GM23338 (cell line): ENCODE data around the gene CFLAR. TPM values are rescaled to one million over a fixed set of nuclear protein-coding genes. Genes with fewer than 3 reads are reported as not detected.

Experiments
- ATAC-seq: fragments of 200-7000 bp; cut with Tn5 transposase; 3 replicates; pipeline ENCODE4 v1.9.1; 2020
- DNase-seq: peaks from one replicate; pipeline ENCODE4 v3.0.0-alpha.2; 2015; ENCODE audit warnings: low spot score
- H2AFZ ChIP-seq: fragments of 200-600 bp; sonication (generic); 2 replicates; pipeline ENCODE4 v1.8.0; 2016; ENCODE audit warnings: antibody characterized with exemption, mild to moderate bottlenecking, moderate library complexity
- H3F3A ChIP-seq: fragments of 200-600 bp; sonication (generic); replicated peaks from 2 replicates; pipeline ENCODE4 v1.8.0; 2017; ENCODE audit warnings: antibody characterized with exemption, mixed run types, low read depth
- H3K27ac ChIP-seq: fragments of 200-600 bp; sonication (generic); 2 replicates; pipeline ENCODE4 v1.6.1; 2016; ENCODE audit warnings: low read depth
- H3K27me3 ChIP-seq: fragments of 200-600 bp; sonication (generic); 2 replicates; pipeline ENCODE4 v1.8.0; 2016; ENCODE audit warnings: mild to moderate bottlenecking, mixed run types, moderate library complexity; ENCODE audit not compliant: insufficient read depth
- H3K36me3 ChIP-seq: fragments of 200-600 bp; sonication (generic); 2 replicates; pipeline ENCODE4 v1.8.0; 2016; ENCODE audit warnings: mild to moderate bottlenecking; ENCODE audit not compliant: insufficient read depth
- H3K4me1 ChIP-seq: fragments of 200-600 bp; sonication (generic); 2 replicates; pipeline ENCODE4 v1.8.0; 2016; ENCODE audit warnings: mild to moderate bottlenecking, moderate library complexity; ENCODE audit not compliant: insufficient read depth
- H3K4me2 ChIP-seq: fragments of 200-600 bp; sonication (generic); 2 replicates; pipeline ENCODE4 v1.7.1; 2017; ENCODE audit warnings: mixed run types
- H3K4me3 ChIP-seq: fragments of 200-600 bp; sonication (generic); 2 replicates; pipeline ENCODE4 v1.6.1; 2016; ENCODE audit warnings: mixed run types
- H3K79me2 ChIP-seq: fragments of 200-600 bp; sonication (generic); replicated peaks from 2 replicates; pipeline ENCODE4 v1.8.0; 2017; ENCODE audit warnings: mild to moderate bottlenecking; ENCODE audit not compliant: insufficient read depth
- H3K9me2 ChIP-seq: fragments of 200-600 bp; sonication (generic); 2 replicates; pipeline ENCODE4 v1.8.0; 2017; ENCODE audit not compliant: insufficient read depth
- H4K20me1 ChIP-seq: fragments of 200-600 bp; sonication (generic); replicated peaks from 2 replicates; pipeline ENCODE4 v1.8.0; 2017; ENCODE audit warnings: mild to moderate bottlenecking; ENCODE audit not compliant: insufficient read depth
- H3K27ac Mint-ChIP-seq: 2 replicates; pipeline ENCODE4 v1.8.0; 2020; ENCODE audit warnings: inconsistent platforms, mild to moderate bottlenecking, moderate library complexity, mixed read lengths
- H3K27me3 Mint-ChIP-seq: 3 replicates; pipeline ENCODE4 v1.8.0; 2022; ENCODE audit warnings: low read depth, mild to moderate bottlenecking, moderate library complexity, mixed read lengths, inconsistent platforms; ENCODE audit not compliant: insufficient read depth, poor library complexity
- H3K36me3 Mint-ChIP-seq: 3 replicates; pipeline ENCODE4 v1.8.0; 2021; ENCODE audit warnings: low read depth, mild to moderate bottlenecking, inconsistent platforms, moderate library complexity, mixed read lengths
- H3K4me1 Mint-ChIP-seq: 3 replicates; pipeline ENCODE4 v1.8.0; 2020; ENCODE audit warnings: mild to moderate bottlenecking, inconsistent platforms, mixed read lengths
- H3K4me3 Mint-ChIP-seq: 3 replicates; pipeline ENCODE4 v1.8.0; 2021; ENCODE audit warnings: moderate library complexity, mild to moderate bottlenecking, inconsistent platforms, mixed read lengths
- H3K9me3 Mint-ChIP-seq: 3 replicates; pipeline ENCODE4 v1.8.0; 2020; ENCODE audit warnings: moderate library complexity, mild to moderate bottlenecking, inconsistent platforms, mixed read lengths
- CREB1 ChIP-seq: fragments of 250-450 bp; sonication (Bioruptor Pico); IDR thresholded peaks from 2 replicates; pipeline ENCODE4 v1.5.0; 2020; ENCODE audit warnings: low read depth, mild to moderate bottlenecking, moderate library complexity
- ETS1 ChIP-seq: IDR thresholded peaks from 2 replicates; pipeline ENCODE4 v1.6.1; 2016; ENCODE audit warnings: antibody characterized with exemption
- JUNB ChIP-seq: IDR thresholded peaks from one replicate; pipeline ENCODE4 v1.6.1; 2016; ENCODE audit warnings: antibody characterized with exemption; ENCODE audit not compliant: unreplicated experiment
- POLR2AphosphoS5 ChIP-seq: IDR thresholded peaks from 2 replicates; pipeline ENCODE4 v1.6.1; 2016; ENCODE audit warnings: antibody characterized with exemption, low read depth
- STAT1 ChIP-seq: IDR thresholded peaks from one replicate; pipeline ENCODE4 v1.6.1; 2016; ENCODE audit warnings: antibody characterized with exemption; ENCODE audit not compliant: unreplicated experiment
- ZNF114 ChIP-seq: fragments of 250-450 bp; sonication (Bioruptor Pico); IDR thresholded peaks from 2 replicates; pipeline ENCODE4 v1.5.0; 2020; ENCODE audit warnings: mild to moderate bottlenecking, moderate library complexity
- ZNF462 ChIP-seq: fragments of 250-450 bp; sonication (Bioruptor Pico); IDR thresholded peaks from 2 replicates; pipeline ENCODE4 v1.5.0; 2020; ENCODE audit warnings: mild to moderate bottlenecking, moderate library complexity
- long read RNA-seq: library from polyadenylated mRNA; unstranded; transcript quantifications from one replicate; pipeline ENCODE4 v2.0.0, GENCODE V29; 2020; ENCODE audit not compliant: unreplicated experiment
- polyA plus RNA-seq: library from polyadenylated mRNA; unstranded; fragments of >200 nt; fragmentation: Nextera tagmentation; extraction: Ambion mirVana; gene quantifications from 2 replicates; pipeline ENCODE4 v1.2.1, GENCODE V29; 2016
- total RNA-seq: library from RNA; depleted of rRNA; stranded (reverse); fragments of >200 nt; shearing (Covaris generic); gene quantifications from 2 replicates; pipeline ENCODE4 v1.2.3, GENCODE V29; 2014; rRNA removed

The CFLAR gene
- 15.1 and 16.2 TPM in 2 replicates for total RNA-seq
- 10.0 and 10.1 TPM in 2 replicates for polyA plus RNA-seq
- long read RNA-seq, full-length matches to known transcripts = 8 of 10 reads
- long read RNA-seq, partial matches to known transcripts = 0 of 10 reads
- long read RNA-seq, other reads (novel, unspliced or antisense) = 2 of 10 reads

- peaks cover 7% of the 10 kb centered on the region; the same call in 1 of the 3 replicates for H3K36me3 Mint-ChIP-seq
- peak within 1 kb of the TSS; percentile 99 for H2AFZ ChIP-seq
- H3K4me1 ChIP-seq = peaks cover 24% of the 10 kb centered on the region
- ATAC-seq (peak; percentile 68), DNase-seq (peak; percentile 72)
- H3K4me1 Mint-ChIP-seq = peaks cover 35% of the 10 kb centered on the region
- TF ChIP-seq POLR2AphosphoS5 (peak; percentile 24; the same call in 1 of the 2 replicates), ZNF462 (CRISPR knock-in tag) (no peak), ETS1 (0 out of 2 replicates have a peak, but pooled peaks have one; percentile 14), CREB1 (CRISPR knock-in tag) (no peak), JUNB (no peak), ZNF114 (no peak), STAT1 (no peak)
- H3K79me2 ChIP-seq = peaks cover 6% of the 10 kb centered on the region; the same call in 1 of the 2 replicates
- peaks cover 13% of the 10 kb centered on the region for H3K9me3 Mint-ChIP-seq
- H3K27me3 Mint-ChIP-seq = peaks cover 18% of the 10 kb centered on the region
- H3K36me3 ChIP-seq = no peaks in the 10 kb centered on the region
- peak within 1 kb of the TSS; percentile 95 for H3K27ac Mint-ChIP-seq
- H3K4me2 ChIP-seq = peak within 1 kb of the TSS; percentile 98
- no peaks in the 10 kb centered on the region for H4K20me1 ChIP-seq
- peak within 1 kb of the TSS; percentile 84 for H3K4me3 Mint-ChIP-seq
- no peaks in the 10 kb centered on the region for H3K27me3 ChIP-seq
- peaks cover 7% of the 10 kb centered on the region; the same call in 1 of the 2 replicates for H3F3A ChIP-seq
- no peaks in the 10 kb centered on the region for H3K9me2 ChIP-seq
- peak within 1 kb of the TSS; percentile 73 for H3K27ac ChIP-seq
- peak within 1 kb of the TSS; percentile 93 for H3K4me3 ChIP-seq
Observed at GRCh38 chr2:201116115-201116958, at the start of gene CFLAR. TSS of gene CFLAR (plus strand) at chr2:201116164. CDS start at chr2:201129866, 13,702 bp downstream.
